HUES64 (cell line): Measurements from ENCODE around the gene ZFAND6.
"Not testable (repeated sequence)": the region's sequence is repeated elsewhere in the genome, so short reads cannot be mapped to it uniquely, and the experiment has no call there.

Experiments used
- H3K27ac ChIP-seq: 2 replicates; pipeline ENCODE4 v1.7.0; 2013; ENCODE audit warnings: low read depth, low read length, inconsistent platforms
- H3K27me3 ChIP-seq: 2 replicates; pipeline ENCODE4 v1.6.1; 2013; ENCODE audit warnings: mild to moderate bottlenecking, low read length; ENCODE audit not compliant: insufficient read depth
- H3K36me3 ChIP-seq: 2 replicates; pipeline ENCODE4 v1.6.1; 2013; ENCODE audit warnings: mild to moderate bottlenecking, low read length; ENCODE audit not compliant: insufficient read depth
- H3K4me1 ChIP-seq: 2 replicates; pipeline ENCODE4 v1.6.1; 2013; ENCODE audit warnings: mild to moderate bottlenecking, low read length, moderate library complexity; ENCODE audit not compliant: insufficient read depth
- H3K4me3 ChIP-seq: 2 replicates; pipeline ENCODE4 v1.5.1; 2013; ENCODE audit warnings: mild to moderate bottlenecking, low read length, moderate library complexity
- H3K9ac ChIP-seq: 2 replicates; pipeline ENCODE4 v1.6.1; 2013; ENCODE audit warnings: mild to moderate bottlenecking, low read depth, low read length
- H3K9me3 ChIP-seq: 2 replicates; pipeline ENCODE4 v1.6.1; 2013; ENCODE audit warnings: low read depth, low read length; ENCODE audit not compliant: insufficient read depth
- WGBS: fragments of 150-250, 120-280 bp; methylation state at CpG from one replicate; pipeline ENCODE4 v1.1.7; 2013; ENCODE audit warnings: missing lambda C conversion rate; 5-methylcytosine and 5-hydroxymethylcytosine counted together

Gene ZFAND6

DNA sequence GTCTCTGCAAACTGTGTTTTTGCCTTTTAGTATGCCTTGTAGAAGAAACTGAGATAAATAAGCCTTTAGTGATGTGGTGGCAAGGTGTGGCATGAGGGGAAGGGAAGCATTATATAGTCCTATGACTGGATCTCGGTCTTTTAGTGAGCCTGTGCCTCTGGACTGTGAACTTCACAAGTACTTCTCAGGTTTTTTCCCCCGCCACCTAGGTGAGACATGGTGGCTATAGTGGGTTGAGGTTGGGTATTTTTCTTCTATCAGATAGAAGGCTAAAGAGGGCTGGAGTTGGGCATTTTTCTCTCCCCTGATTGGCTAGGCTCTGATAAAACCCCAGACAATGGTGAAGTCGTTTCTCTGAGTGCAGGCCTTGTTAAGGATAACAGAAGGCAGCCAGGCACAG is 38.7 kb upstream of the ZFAND6 start:
- WGBS: 93% methylated on average over 3 of the region's 3 CpGs
- no peaks in the 10 kb centered on the region for H3K36me3 ChIP-seq
- H3K4me1 ChIP-seq: no peaks in the 10 kb centered on the region
- H3K27me3 ChIP-seq: no peaks in the 10 kb centered on the region
- H3K4me3 ChIP-seq: no peak overlapping the region
- no peak overlapping the region for H3K27ac ChIP-seq
- no peaks in the 10 kb centered on the region for H3K9me3 ChIP-seq
- no peak overlapping the region for H3K9ac ChIP-seq

DNA sequence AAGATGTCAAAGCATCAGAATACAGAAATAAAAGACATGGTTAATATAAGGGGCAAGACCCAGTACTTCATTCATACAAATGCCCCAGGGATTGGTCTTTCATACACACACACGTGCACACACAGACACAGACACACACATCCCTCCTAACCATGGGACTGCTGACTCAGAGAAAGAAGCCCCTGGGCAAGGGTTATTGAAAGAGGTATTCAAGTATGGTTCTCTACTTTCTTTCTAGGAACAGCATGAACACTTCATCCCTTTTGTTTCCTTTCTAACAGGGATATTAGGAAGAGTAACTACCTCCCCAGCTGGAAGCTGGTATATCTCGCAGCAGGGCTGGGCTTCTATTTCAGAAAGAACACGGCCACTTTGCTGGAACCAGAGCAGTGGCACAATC is 33.2 kb upstream of the ZFAND6 start:
- H3K36me3 ChIP-seq: no peaks in the 10 kb centered on the region
- no peak overlapping the region for H3K9ac ChIP-seq
- no peak overlapping the region for H3K27ac ChIP-seq
- no peak overlapping the region for H3K4me3 ChIP-seq
- no peaks in the 10 kb centered on the region for H3K9me3 ChIP-seq
- peaks cover 25% of the 10 kb centered on the region for H3K4me1 ChIP-seq
- no peaks in the 10 kb centered on the region for H3K27me3 ChIP-seq
- WGBS: 78% methylated on average over 3 of the region's 3 CpGs

DNA sequence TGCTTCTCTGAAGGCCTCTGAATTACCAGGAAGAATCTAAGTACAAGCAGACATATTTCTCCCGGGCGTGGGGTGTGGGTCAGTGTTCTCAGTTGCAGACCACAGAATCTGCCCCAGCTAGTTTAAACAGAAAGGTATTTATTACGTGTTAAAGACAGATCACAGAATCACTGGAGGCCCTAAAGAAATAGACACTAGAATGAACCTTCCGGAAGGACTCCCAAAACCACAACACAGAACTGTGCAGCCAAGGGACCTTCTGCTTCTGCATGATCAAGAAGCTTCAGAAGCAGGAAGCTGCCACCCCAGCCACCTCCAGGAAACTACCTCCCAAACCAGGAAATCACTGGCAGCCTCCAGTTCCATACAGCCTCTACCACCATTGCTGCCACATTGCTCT is 32.7 kb upstream of the ZFAND6 start:
- Histone ChIP-seq H3K9ac (no peak overlapping the region), H3K4me3 (no peak overlapping the region), H3K9me3 (no peaks in the 10 kb centered on the region), H3K4me1 (peaks cover 25% of the 10 kb centered on the region), H3K27me3 (no peaks in the 10 kb centered on the region), H3K36me3 (no peaks in the 10 kb centered on the region), H3K27ac (no peak overlapping the region)
- 97% methylated on average over 4 of the region's 4 CpGs for WGBS

GRCh38 chr15:80028937-80029336 is 30.5 kb upstream of the ZFAND6 start:
- Histone ChIP-seq H3K36me3 (no peaks in the 10 kb centered on the region), H3K27ac (no peak overlapping the region), H3K4me1 (peaks cover 38% of the 10 kb centered on the region), H3K27me3 (no peaks in the 10 kb centered on the region), H3K9ac (no peak overlapping the region), H3K4me3 (no peak overlapping the region), H3K9me3 (no peaks in the 10 kb centered on the region)
- 56% methylated on average over 2 of the region's 2 CpGs for WGBS

DNA sequence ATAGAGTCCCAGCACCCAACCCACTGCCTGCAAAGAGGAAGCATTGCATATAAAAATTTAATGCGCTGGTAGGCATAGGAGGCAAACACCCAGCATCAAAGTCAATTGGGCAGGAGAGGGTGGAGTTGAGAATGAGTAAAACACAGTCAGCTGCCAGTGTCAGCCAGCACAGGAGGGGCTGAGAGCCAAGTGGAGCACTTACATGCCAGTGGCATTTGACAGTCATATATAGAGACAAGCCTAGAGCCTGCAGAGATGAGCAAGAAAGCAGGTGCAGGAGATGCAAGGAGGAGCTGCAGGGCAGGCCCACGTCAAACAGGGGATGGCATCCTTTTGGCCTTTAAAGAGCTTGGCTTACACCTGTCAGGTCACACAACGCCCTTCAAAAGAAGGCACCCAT is 27.6 kb upstream of the ZFAND6 start:
- WGBS: 76% methylated on average over 3 of the region's 3 CpGs
- Histone ChIP-seq H3K4me1 (peaks cover 32% of the 10 kb centered on the region), H3K4me3 (no peak overlapping the region), H3K27ac (no peak overlapping the region), H3K27me3 (no peaks in the 10 kb centered on the region), H3K36me3 (no peaks in the 10 kb centered on the region), H3K9ac (no peak overlapping the region), H3K9me3 (no peaks in the 10 kb centered on the region)

DNA sequence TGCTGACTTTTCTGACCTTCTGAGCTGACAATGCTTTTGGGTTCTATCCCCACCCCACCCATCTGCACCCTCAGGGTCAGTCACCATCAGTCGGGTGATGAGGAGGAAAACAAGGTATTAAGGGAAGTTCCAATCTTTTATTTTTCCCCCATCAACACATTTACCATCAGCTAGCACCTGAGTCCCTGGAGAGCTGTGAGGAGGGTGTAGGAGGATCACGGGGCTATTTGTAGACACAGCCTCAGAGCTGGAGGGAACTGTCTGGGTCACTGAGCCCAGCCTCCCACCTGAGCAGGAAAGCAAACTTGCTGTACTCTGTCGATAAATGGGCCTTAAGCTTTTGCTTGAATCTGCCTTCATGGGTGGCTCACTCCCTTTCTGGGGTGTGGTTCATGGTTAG is 24.8 kb upstream of the ZFAND6 start:
- H3K27ac ChIP-seq: no peak overlapping the region
- no peaks in the 10 kb centered on the region for H3K36me3 ChIP-seq
- WGBS: 84% methylated on average over 2 of the region's 3 CpGs
- no peak overlapping the region for H3K4me3 ChIP-seq
- no peaks in the 10 kb centered on the region for H3K27me3 ChIP-seq
- H3K4me1 ChIP-seq: peaks cover 19% of the 10 kb centered on the region
- H3K9ac ChIP-seq: no peak overlapping the region
- no peaks in the 10 kb centered on the region for H3K9me3 ChIP-seq

DNA sequence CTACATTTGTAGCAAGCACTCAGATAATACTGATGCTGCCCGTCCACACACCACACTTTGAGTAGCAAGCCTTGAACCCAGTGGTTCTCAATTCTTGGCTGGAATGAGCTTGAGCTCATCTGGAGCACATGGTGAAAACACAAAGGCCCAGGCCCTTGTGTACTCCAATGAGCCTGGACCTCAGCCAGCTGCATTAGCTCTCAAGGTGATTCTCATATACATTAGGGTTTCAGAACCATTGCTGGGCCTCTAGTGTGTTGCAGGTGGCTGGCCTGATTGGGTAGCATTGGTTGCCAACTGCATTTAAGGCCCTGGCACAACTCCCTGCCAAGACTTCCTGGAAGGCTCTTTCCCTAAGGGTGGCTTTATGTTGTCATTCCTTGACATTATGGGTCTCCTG is 23.4 kb upstream of the ZFAND6 start:
- no peak overlapping the region for H3K27ac ChIP-seq
- H3K27me3 ChIP-seq: no peaks in the 10 kb centered on the region
- no peaks in the 10 kb centered on the region for H3K9me3 ChIP-seq
- no peak overlapping the region for H3K9ac ChIP-seq
- H3K4me1 ChIP-seq: peaks cover 16% of the 10 kb centered on the region
- H3K36me3 ChIP-seq: no peaks in the 10 kb centered on the region
- H3K4me3 ChIP-seq: no peak overlapping the region
- 90% methylated on average over 1 of the region's 1 CpG for WGBS

DNA sequence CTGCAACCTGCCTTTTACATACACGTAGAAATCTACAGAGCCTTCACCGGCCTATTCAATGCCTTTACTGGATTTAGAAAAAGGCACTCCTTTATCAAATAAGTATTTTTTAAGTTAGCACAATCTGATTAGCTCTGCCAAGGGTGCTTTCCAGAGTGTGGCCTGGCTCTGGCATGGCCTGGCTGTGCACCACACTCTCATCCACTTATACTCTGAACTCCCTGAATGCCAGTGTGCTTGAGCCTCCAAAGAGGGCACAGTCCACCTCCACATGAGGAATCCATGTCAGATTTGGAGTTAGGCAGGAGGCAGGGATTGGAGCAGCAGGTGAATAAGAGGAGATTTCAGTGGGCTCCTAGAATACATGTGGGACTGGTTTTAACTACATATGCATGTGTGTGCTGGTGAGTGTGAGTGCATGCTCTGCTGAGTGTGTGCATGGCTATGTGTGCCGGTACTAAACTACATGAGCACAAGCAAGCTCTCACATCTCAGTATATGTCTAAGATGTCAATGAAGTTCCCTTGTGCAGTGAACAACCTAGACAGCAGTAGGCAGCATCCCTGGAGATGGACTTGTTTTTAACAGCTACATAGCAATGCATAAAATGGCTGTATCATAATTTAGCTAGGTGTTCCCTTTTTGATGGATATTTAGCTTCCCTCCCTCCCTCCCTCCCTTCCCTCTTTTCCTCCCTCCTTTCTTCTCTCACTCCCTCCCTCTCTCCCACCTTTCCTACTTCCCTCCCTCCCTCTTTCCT is 17.8 kb upstream of the ZFAND6 start:
- WGBS: 94% methylated on average over 3 of the region's 3 CpGs
- no peak overlapping the region for H3K4me3 ChIP-seq
- H3K27me3 ChIP-seq: no peaks in the 10 kb centered on the region

GRCh38 chr15:80042568-80042967 is 16.9 kb upstream of the ZFAND6 start:
- Histone ChIP-seq H3K9ac (no peak overlapping the region), H3K4me3 (no peak overlapping the region), H3K27me3 (no peaks in the 10 kb centered on the region), H3K4me1 (peaks cover 3% of the 10 kb centered on the region; the same call in 1 of the 2 replicates), H3K27ac (no peak overlapping the region), H3K36me3 (no peaks in the 10 kb centered on the region), H3K9me3 (no peaks in the 10 kb centered on the region)
- 83% methylated on average over 1 of the region's 1 CpG for WGBS

More for the DNA sequence above, 17.8 kb upstream of the ZFAND6 start:
- Histone ChIP-seq H3K9ac (no peak overlapping the region), H3K27ac (no peak overlapping the region), H3K4me1 (peaks cover 3% of the 10 kb centered on the region; the same call in 1 of the 2 replicates), H3K9me3 (no peaks in the 10 kb centered on the region), H3K36me3 (no peaks in the 10 kb centered on the region)

DNA sequence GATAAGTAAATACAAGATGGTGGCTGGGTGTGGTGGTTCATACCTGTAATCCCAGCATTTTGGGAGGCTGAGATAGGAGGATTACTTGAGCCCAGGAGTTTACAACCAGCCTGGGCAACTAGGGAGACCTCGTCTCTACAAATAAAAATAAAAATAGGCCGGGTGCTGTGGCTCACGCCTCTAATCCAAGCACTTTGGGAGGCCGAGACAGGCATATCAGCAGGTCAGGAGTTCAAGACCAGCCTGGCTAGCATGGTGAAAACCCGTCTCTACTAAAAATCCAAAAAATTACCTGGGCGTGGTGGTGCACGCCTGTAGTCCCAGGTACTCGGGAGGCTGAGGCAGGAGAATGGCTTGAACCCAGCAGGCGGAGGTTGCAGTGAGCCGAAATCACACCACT is 14.3 kb upstream of the ZFAND6 start:
- WGBS: 95% methylated on average over 10 of the region's 10 CpGs

DNA sequence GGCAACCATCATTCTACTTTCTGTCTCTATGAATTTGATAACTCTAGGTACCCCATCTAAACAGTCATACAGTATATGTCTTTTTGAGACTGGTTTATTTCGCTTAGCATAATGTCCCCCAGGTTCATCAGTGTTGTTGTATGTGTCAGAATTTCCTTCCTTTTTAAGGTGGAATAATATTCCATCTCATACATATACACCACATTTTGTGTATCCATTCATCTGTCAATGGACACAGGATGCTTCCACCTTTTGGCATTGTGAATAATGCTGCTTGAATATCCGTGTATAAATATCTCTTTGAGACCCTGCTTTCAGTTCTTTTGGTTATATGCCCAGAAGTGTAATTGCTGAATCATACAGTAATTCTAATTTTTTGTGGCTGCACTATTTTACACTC is 10.4 kb upstream of the ZFAND6 start:
- Histone ChIP-seq H3K36me3 (no peaks in the 10 kb centered on the region), H3K27ac (no peak overlapping the region), H3K4me3 (no peak overlapping the region), H3K4me1 (no peaks in the 10 kb centered on the region), H3K27me3 (no peaks in the 10 kb centered on the region), H3K9me3 (no peaks in the 10 kb centered on the region), H3K9ac (no peak overlapping the region)
- 100% methylated on average over 1 of the region's 2 CpGs for WGBS

More for the DNA sequence above, 14.3 kb upstream of the ZFAND6 start:
- H3K4me3 ChIP-seq, H3K9ac ChIP-seq, H3K9me3 ChIP-seq, H3K27me3 ChIP-seq, H3K27ac ChIP-seq, H3K36me3 ChIP-seq, H3K4me1 ChIP-seq: not testable (repeated sequence)
